ENCODE measurements around the gene ABCB11. TPM values are rescaled to one million over a fixed set of nuclear protein-coding genes. Genes with fewer than 3 reads are reported as not detected.

The ABCB11 gene
- total and polyA plus RNA-seq, 10 of the 15 experiments (the other 5 are each of a cell fraction or from before 2014, with no cell fraction given), result not detected

GRCh38 chr2:169041594-169041993, 10.5 kb upstream of the ABCB11 start:
- peaks cover 3% of the 10 kb centered on the region; the same call in 1 of the 2 replicates for H3K4me1 ChIP-seq (ENCODE audit: control insufficient read depth, insufficient read depth, low read length)
- ATAC-seq (no peak), FAIRE-seq (no peak), DNase-seq (ENCODE audit: low read depth, low spot score) (no peak)
- 0% methylated on average over 1 of the region's 1 CpG for WGBS (ENCODE audit: insufficient coverage, insufficient replicate concordance, low lambda C conversion rate, missing lambda C conversion rate)
- no peaks in the 10 kb centered on the region for H4K20me1 ChIP-seq (ENCODE audit: control insufficient read depth, insufficient read depth)
- ChIA-PET POLR2A (no interaction called here), SMC1A (ENCODE audit: uncharacterized antibody, unreplicated experiment) (no interaction called here), RAD21 (ENCODE audit: unreplicated experiment) (no interaction called here), CTCF (interaction anchor here (0.6 kb wide), 1 partner anchor 46 kb away, joined by 3 read pairs; no protein-coding TSS in a partner anchor)
- intact Hi-C loops (cut with micrococcal nuclease; ENCODE audit: unreplicated experiment), result no loop called here
- TF ChIP-seq SMAD1 (IDR thresholded peaks at IDR 0.05; ENCODE audit: low read depth, partially characterized antibody) (no peak), KAT2A (conservative IDR thresholded peaks at IDR 0.05; ENCODE audit: control insufficient read depth, low read depth, low read length) (no peak), SIX5 (IDR thresholded peaks at IDR 0.05; ENCODE audit: low read depth, low read length, severe bottlenecking) (no peak), NR2C2 (IDR thresholded peaks at IDR 0.05; ENCODE audit: borderline replicate concordance, control insufficient read depth, insufficient read length, low read depth) (no peak), RUNX3 (IDR thresholded peaks at IDR 0.05; ENCODE audit: low read length) (no peak), CHD4 (IDR thresholded peaks at IDR 0.05) (no peak), HCFC1 (IDR thresholded peaks at IDR 0.05; ENCODE audit: low read length) (no peak), ZZZ3 (IDR thresholded peaks at IDR 0.05; ENCODE audit: control insufficient read depth, insufficient read length, low read depth) (no peak), MEF2A (IDR thresholded peaks at IDR 0.05; ENCODE audit: insufficient read depth, low read depth, low read length) (no peak), MEF2B (IDR thresholded peaks at IDR 0.05; ENCODE audit: partially characterized antibody, poor library complexity, severe bottlenecking) (no peak), E2F8 (IDR thresholded peaks at IDR 0.05; ENCODE audit: low read depth, partially characterized antibody) (no peak), BCLAF1 (IDR thresholded peaks at IDR 0.05) (no peak), NBN (IDR thresholded peaks at IDR 0.05) (no peak)
- no peak overlapping the region for H3K27ac ChIP-seq (ENCODE audit: control insufficient read depth, insufficient read depth)
- H2AFZ ChIP-seq (ENCODE audit: control insufficient read depth, low read depth, low read length), result no peak overlapping the region
- H3K79me2 ChIP-seq (ENCODE audit: control insufficient read depth, insufficient read depth, low read length), result no peaks in the 10 kb centered on the region
- in situ Hi-C loops (cut with MboI), result no loop called here
- BruUV-seq (replicated peaks), result no TSS peak
- no peaks in the 10 kb centered on the region for H3K27me3 ChIP-seq (replicated peaks in 1 of 2; ENCODE audit: control insufficient read depth in 2 of 2, insufficient read depth in 2 of 2, low read length in 1 of 2)
- no peaks in the 10 kb centered on the region for H3K36me3 ChIP-seq (ENCODE audit: control insufficient read depth in 2 of 2, insufficient read depth in 2 of 2, low read length in 1 of 2)
- H3K9me3 ChIP-seq (replicated peaks; ENCODE audit: control insufficient read depth, insufficient read depth, low read length), result peaks cover 2% of the 10 kb centered on the region; the same call in 2 of the 3 replicates
- no peak overlapping the region for H3K4me3 ChIP-seq
- H3K9ac ChIP-seq (ENCODE audit: control insufficient read depth, insufficient read depth, low read length), result no peak overlapping the region
- H3K4me2 ChIP-seq (ENCODE audit: control insufficient read depth, insufficient read depth), result no peak overlapping the region

All from GM12878 (cell line).